Stimulated activated CD8-positive, alpha-beta memory T cell treated with anti-CD3 and anti-CD28 coated beads, Interleukin-15, amount 100 ng/mL, for 1 hour (primary cell): ENCODE results near the gene ARPC1A.
"Not testable (repeated sequence)": the region's sequence is repeated elsewhere in the genome, so short reads cannot be mapped to it uniquely, and the experiment has no call there.

ENCODE experiments used
- DNase-seq: peaks from one replicate; pipeline ENCODE4 v3.0.0-alpha.2; 2020; ENCODE audit warnings: low read depth

The ARPC1A gene

GRCh38 chr7:99325592-99326407, at the start of gene ARPC1A:
Gene ARPC1A, plus strand, starts transcription at chr7:99325898. Its CDS starts 7,456 bp downstream, at chr7:99333354.
- DNase-seq = peak; percentile 73

GRCh38 chr7:99278180-99278579, 47.5 kb upstream of the ARPC1A start:
- no peak for DNase-seq

DNA sequence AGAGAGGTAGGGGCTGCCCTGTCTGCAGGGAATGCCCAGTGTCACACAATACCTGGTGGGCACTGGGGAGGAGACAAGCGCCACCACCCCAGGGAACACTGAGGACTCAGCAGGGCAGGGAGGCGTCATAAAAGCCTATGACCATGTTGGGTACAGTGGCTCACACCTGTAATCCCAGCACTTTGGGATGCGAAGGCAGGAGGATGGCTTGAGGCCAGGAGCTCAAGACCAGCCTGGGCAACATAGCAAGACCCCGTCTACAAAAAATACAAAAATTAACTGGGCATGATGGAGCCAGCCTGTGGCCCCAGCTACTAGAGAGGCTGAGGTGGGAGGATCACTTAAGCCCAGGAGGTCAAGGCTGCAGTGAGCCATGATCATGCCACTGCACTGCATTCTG, 41.5 kb upstream of the ARPC1A start:
- not testable (repeated sequence) for DNase-seq

GRCh38 chr7:99287779-99288534, 37.7 kb upstream of the ARPC1A start:
- DNase-seq = no peak

- DNase-seq = no peak
These were observed 36.5 kb upstream of the ARPC1A start for GRCh38 chr7:99289185-99289584.

- not testable (repeated sequence) for DNase-seq
These were observed 35.5 kb upstream of the ARPC1A start for GRCh38 chr7:99290148-99290547.

- no peak for DNase-seq
These were observed 34.6 kb upstream of the ARPC1A start for GRCh38 chr7:99290980-99291607.

DNA sequence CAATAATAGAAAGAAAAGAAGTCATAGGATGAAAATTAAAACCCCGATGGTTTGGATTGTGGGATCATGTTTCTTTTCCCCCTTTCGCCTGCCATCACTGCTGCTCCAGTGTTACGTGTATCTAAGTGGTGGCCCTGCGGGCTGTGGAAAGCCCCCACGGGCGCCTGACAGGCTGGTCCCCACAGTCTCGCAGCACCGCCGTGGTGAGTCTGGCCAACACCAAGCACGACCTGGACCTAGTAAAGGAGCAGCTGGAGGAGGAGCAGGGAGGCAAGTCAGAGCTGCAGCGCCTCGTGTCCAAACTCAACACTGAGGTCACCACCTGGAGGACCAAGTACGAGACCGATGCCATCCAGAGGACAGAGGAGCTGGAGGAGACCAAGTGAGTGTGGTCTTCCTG, 33.6 kb upstream of the ARPC1A start:
- DNase-seq = no peak

- DNase-seq = no peak
These were observed 32.5 kb upstream of the ARPC1A start for GRCh38 chr7:99293167-99293566.

- DNase-seq = no peak
These were observed 32.0 kb upstream of the ARPC1A start for GRCh38 chr7:99293650-99294049.

DNA sequence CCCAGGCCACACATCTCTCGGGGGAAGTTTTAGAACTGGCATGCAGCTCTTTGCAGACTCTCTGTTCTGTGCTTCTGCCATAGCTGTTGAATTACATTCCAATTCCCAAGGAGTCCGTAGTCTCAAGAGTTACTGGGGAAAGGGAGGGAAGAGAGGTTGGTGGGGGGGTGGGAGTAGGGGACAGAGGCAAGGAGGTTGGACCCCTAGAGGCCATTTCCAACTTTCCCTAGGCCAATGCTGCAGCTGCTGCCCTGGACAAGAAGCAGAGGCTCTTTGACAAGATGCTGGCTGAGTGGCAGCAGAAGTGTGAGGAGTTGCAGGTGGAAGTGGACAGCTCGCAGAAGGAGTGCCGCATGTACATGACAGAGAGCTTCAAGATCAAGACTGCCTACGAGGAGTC, 29.2 kb upstream of the ARPC1A start:
- no peak for DNase-seq

DNA sequence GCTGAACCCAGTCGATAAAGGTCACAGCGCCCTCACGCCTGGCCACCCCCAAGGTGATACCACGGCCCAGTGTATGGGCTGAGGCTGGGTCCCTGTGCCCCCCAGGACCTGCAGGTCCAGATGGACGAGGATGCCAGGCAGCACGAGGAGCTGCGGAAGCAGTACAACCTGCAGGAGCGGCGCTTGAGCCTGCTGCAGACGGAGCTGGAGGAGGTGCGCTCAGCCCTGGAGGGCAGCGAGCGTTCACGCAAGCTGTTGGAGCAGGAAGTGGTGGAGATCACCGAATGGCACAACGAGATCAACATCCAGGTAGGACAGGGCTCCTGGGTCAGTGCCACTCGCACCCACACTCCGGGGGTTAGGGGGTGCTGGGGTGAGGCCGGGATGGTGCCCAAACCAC, 24.2 kb upstream of the ARPC1A start:
- DNase-seq = no peak

- DNase-seq = no peak
These were observed 20.0 kb upstream of the ARPC1A start for GRCh38 chr7:99305473-99306260.

GRCh38 chr7:99308461-99309074, 17.1 kb upstream of the ARPC1A start:
- no peak for DNase-seq

GRCh38 chr7:99309111-99309510, 16.6 kb upstream of the ARPC1A start:
- no peak for DNase-seq

DNA sequence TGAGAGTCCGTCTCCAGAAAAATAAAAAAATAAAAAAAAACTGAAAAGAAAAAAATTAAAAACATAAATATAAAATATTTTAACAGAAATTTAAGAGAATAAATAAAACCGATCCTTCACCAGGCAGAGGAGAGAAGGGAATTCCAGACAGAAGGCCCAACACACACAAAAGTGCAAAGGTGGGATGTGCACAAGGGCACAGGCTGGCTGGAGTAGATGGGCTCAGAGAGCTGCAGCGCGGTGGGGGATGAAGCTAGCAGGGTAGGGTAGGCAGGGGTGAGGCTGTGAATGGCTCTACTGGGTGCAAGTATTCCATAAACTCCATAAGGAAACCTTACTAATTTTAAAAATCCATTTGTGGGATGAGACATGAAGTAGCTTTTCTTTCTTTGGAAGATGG, 15.7 kb upstream of the ARPC1A start:
- no peak for DNase-seq

GRCh38 chr7:99311702-99312101, 14.0 kb upstream of the ARPC1A start:
- DNase-seq = no peak

- DNase-seq = peak; percentile 63
These were observed 13.1 kb upstream of the ARPC1A start for GRCh38 chr7:99312316-99313203.

GRCh38 chr7:99313204-99313573, 12.5 kb upstream of the ARPC1A start:
- no peak for DNase-seq

DNA sequence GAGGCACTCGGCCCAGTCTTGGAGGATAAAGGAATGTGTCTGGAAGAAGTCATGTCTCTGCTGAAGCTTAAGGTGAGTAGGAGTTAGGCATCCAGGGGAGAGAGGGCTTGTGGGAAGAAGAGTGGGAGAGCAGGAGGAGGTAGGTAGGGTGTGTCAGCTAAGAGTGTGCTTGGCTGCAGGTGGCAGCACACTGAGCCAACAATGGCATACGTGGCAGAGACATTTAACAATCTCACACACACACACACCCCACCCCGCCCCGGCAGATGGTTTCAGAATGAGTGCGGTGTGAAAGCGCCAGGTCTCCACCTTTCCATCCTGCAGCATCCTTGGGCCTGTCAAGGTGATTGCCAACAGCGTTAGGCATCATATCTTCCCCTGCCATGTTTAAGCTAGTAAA, 11.2 kb upstream of the ARPC1A start:
- no peak for DNase-seq

GRCh38 chr7:99320371-99320770, 5.3 kb upstream of the ARPC1A start:
- no peak for DNase-seq
